Stimulated activated CD4-positive, alpha-beta T cell treated with anti-CD3 and anti-CD28 coated beads, Interleukin-12 subunit alpha, Interleukin-12 subunit beta, amount 100 ng/mL, for 4 hours (primary cell): ENCODE results near the gene C19orf12.

Experiments
- DNase-seq: peaks from one replicate; pipeline ENCODE4 v3.0.0-alpha.2; 2020

C19orf12 gene

DNA sequence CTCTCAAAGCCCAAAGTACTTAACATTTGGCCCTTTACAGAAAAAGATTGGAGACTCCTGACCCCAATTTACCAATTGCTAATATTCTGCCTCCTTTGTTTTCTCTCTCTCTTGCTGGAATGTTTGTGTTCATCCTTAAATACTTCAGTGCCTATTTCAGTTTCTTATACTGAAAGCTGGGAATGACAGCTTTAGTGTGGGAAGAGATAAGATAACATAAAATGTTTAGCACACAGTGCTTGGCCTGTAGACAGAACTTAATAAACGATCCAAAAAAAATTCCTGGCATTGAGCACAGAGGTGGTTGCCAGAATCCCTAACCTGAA is 52.8 kb downstream of the C19orf12 start:
- no peak for DNase-seq

DNA sequence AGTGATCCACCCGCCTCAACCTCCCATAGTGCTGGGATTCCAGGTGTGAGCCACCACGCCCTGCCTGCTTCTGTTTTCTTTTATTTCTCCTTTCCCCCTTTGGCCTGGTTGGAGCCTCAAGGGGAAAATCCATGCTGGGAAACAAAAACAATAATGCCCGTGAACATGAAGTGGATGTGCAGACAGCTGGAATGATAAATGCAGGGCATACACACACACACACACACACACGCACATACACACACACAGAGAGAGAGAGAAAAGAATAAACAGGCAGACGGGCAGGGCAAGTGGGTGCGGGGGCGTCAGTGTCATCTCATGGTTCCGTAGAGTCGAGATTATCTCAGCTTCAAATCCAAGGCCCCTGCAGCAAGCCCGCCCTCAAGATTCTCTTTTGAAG is 54.2 kb downstream of the C19orf12 start:
- DNase-seq: no peak

DNA sequence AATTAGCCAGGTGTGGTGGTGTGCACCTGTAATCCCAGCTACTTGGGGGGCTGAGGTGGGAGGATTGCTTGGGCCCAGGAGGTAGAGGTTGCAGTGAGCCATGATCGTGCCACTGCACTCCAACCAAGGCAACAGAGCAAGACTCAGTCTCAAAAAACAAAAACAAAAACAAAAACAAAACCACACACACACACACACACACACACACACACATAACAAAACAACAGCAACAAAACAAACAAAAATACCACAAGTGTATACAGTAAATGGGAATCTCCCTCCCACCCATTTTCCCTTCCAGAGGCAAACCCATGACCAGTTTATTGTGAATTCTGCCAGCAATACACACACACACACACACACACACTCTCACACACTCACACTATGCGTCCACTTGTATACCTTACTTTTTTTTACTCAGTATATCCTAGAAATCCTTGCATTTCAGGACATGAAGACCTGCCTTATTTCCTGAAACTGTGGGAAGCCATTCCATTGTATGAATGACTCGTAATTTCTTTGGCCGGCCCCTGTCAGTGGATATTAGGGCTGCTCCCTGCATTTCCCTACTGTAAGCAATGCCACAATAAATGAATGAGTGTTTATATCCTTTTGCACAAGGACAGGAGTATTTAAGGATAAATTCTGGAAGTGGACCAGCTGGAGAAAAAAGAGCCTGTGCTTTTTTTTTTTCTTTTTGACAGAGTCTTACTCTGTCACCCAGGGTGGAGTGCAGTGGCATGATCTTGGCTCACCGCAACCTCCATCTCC is 56.7 kb downstream of the C19orf12 start:
- DNase-seq: no peak

DNA sequence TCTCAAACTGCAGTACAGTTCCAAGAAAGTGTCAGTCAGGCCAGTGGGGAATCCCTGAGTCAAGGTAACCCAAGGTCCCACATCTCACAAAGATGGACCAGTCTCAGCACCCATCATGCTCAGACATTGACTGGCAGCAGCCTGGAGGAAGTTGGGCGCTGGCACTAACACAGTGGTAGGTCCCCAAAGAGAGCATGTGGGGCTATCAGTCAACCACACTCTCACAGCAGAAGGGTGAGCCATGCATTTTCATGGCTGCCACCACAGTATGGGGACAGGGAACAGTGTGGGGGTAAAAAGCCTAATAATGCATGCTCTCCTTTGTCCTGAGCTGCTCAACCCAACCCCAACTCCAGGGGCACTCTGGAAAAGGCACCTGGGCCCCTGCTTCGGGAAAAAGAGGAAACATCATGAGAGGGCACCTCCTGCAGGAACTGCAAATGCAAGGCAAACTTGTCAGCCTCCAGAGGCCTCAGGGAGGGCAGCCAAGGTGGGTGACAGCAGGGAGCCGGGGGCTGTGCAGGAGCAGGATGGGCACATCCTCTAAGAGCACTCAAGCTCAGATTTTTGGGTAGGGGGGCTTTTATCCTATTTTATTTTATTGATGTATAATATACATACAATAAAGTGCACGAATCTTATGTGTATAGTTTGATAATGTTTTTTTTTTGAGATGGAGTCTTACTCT is 59.3 kb downstream of the C19orf12 start:
- DNase-seq: no peak

DNA sequence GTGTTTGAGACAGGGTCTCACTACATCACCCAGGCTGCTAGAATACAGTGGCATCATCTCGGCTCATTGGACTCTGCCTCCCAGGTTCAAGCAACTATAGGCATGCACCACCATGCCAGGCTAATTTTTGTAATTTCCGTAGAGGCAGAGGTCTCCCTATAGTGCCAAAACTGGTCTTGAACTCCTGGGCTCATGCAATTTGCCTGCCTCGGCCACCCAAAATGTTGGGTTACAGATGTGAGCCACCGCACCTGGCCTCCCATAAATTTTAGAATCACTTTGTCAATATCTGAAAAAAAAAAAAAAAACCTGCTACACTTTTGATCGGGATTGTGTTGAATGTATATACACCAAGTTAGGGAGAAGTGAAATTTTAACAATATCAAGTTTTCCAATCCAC is 61.7 kb downstream of the C19orf12 start:
- no peak for DNase-seq

DNA sequence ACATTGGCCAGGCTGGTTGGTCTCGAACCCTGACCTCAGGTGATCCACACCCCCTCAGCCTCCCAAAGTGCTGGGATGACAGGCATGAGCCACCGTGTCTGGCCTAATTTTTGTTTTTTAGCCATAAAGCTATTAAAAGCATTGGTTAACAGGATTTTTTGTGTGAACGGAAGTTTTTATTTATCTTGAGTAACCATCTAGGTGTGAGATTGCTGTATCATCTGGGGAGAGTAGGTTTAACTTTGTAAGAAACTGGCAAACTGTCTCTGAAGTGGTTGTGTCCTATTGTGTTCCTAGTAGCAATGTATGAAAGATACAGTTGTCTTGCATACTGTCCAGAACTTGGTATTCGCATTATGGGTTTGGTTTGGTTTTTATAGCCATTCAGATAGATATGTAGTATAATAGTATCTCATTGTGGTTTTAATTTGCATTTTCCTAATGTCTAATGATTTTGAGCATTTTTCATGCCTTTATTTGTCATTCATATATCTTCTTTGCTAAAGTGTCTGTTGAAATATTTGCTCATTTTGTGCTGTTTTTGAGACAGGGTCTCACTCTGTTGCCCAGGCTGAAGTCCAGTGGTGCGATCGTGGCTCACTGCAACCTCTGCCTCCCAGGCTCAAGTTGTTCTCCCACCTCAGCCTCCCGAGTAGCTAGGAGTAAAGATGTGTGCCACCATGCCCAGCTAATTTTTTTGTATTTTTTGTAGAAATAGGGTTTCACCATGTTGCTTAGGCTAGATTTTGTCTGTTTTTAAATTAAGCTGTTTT is 63.3 kb downstream of the C19orf12 start:
- no peak for DNase-seq

DNA sequence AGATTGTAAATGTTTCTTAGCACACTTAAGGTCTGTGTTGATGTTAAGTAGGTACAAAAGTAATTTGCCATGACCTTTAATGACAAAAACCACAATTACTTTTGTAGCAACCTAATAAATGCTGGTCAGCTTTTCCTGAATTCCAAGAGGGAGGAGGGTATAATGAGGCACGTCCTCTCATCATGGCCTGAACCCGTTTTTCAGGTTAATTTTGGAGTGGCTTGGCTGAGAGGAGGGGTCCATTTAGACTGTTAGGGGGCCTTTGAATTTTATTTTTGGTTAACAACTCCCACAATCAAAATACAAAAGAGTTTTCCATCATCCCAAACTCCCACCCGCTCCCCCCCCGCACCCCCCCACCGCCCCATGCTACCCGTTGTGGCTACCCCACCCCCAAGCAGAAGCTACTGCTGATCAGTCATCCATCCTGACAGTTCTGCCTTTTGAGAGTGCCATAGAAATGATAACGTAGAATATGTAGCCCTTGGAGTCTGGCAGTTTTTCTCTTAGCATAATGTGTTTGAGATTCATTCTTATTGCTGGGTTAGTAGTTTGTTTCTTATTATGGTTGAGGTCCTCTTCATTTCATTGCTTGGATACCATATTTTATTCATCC is 64.2 kb downstream of the C19orf12 start:
- DNase-seq: no peak
